HEK293 (cell line): ENCODE measurements around the gene MGAT4D.

ENCODE experiments used
- BCL11A ChIP-seq: fragments of 450-650 bp; formaldehyde crosslinking; IDR thresholded peaks from 2 replicates; pipeline ENCODE4 v1.5.1; 2016; ENCODE audit warnings: low read depth, missing biosample characterization, missing genetic modification characterization
- GLI2 ChIP-seq: fragments of 450-650 bp; formaldehyde crosslinking; IDR thresholded peaks from 2 replicates; pipeline ENCODE4; 2017; ENCODE audit warnings: missing biosample characterization, missing genetic modification characterization, low read depth, borderline replicate concordance
- GLI4 ChIP-seq: fragments of 450-650 bp; formaldehyde crosslinking; IDR thresholded peaks from 2 replicates; pipeline ENCODE4 v1.5.1; 2016; ENCODE audit warnings: missing biosample characterization, missing genetic modification characterization
- GLIS2 ChIP-seq: fragments of 450-650 bp; formaldehyde crosslinking; IDR thresholded peaks from 2 replicates; pipeline ENCODE4 v1.5.1; 2016; ENCODE audit warnings: missing biosample characterization, missing genetic modification characterization
- HOXA7 ChIP-seq: sonication (generic); formaldehyde crosslinking; IDR thresholded peaks from 2 replicates; pipeline ENCODE4 v1.8.1; 2022; ENCODE audit warnings: missing genetic modification reagents, borderline replicate concordance
- HOXD13 ChIP-seq: sonication (generic); formaldehyde crosslinking; IDR thresholded peaks from 2 replicates; pipeline ENCODE4 v1.8.0; 2022; ENCODE audit warnings: missing genetic modification reagents, borderline replicate concordance
- OSR2 ChIP-seq: fragments of 450-650 bp; formaldehyde crosslinking; IDR thresholded peaks from 2 replicates; pipeline ENCODE4 v1.5.1; 2016; ENCODE audit warnings: missing biosample characterization, missing genetic modification characterization
- PBX3 ChIP-seq: sonication (generic); formaldehyde crosslinking; IDR thresholded peaks from 2 replicates; pipeline ENCODE4 v1.8.1; 2022; ENCODE audit warnings: mild to moderate bottlenecking, moderate library complexity, missing genetic modification reagents
- RBAK ChIP-seq: fragments of 450-650 bp; formaldehyde crosslinking; IDR thresholded peaks from 2 replicates; pipeline ENCODE4 v1.5.1; 2016; ENCODE audit warnings: missing biosample characterization, missing genetic modification characterization
- SCRT1 ChIP-seq: fragments of 450-650 bp; formaldehyde crosslinking; IDR thresholded peaks from 2 replicates; pipeline ENCODE4 v1.5.1; 2016; ENCODE audit warnings: missing biosample characterization, missing genetic modification characterization, borderline replicate concordance
- ZEB2 ChIP-seq: fragments of 450-650 bp; formaldehyde crosslinking; IDR thresholded peaks from 2 replicates; pipeline ENCODE4 v1.5.1; 2016; ENCODE audit warnings: missing biosample characterization, missing genetic modification characterization
- ZFP3 ChIP-seq: fragments of 450-650 bp; formaldehyde crosslinking; IDR thresholded peaks from 2 replicates; pipeline ENCODE4 v1.5.1; 2016; ENCODE audit warnings: low read depth, missing biosample characterization, missing genetic modification characterization
- ZIC2 ChIP-seq: fragments of 450-650 bp; formaldehyde crosslinking; IDR thresholded peaks from 2 replicates; pipeline ENCODE4 v1.5.1; 2016; ENCODE audit warnings: missing biosample characterization, missing genetic modification characterization
- ZNF10 ChIP-seq: fragments of 450-650 bp; formaldehyde crosslinking; IDR thresholded peaks from 2 replicates; pipeline ENCODE4 v1.5.1; 2017; ENCODE audit warnings: missing biosample characterization, missing genetic modification characterization
- ZNF112 ChIP-seq: fragments of 450-650 bp; formaldehyde crosslinking; IDR thresholded peaks from 2 replicates; pipeline ENCODE4 v1.5.0; 2017; ENCODE audit warnings: missing biosample characterization, missing genetic modification characterization
- ZNF184 ChIP-seq: fragments of 450-650 bp; IDR thresholded peaks from 2 replicates; pipeline ENCODE4 v1.5.1; 2018; ENCODE audit warnings: missing biosample characterization, mild to moderate bottlenecking, missing genetic modification characterization
- ZNF19 ChIP-seq: fragments of 450-650 bp; formaldehyde crosslinking; IDR thresholded peaks from 2 replicates; pipeline ENCODE4; 2016; ENCODE audit warnings: missing biosample characterization, missing genetic modification characterization, low read depth
- ZNF324 ChIP-seq: fragments of 450-650 bp; formaldehyde crosslinking; IDR thresholded peaks from 2 replicates; pipeline ENCODE4 v1.5.1; 2016; ENCODE audit warnings: missing biosample characterization, missing genetic modification characterization
- ZNF366 ChIP-seq: fragments of 450-650 bp; formaldehyde crosslinking; conservative IDR thresholded peaks from 2 replicates; pipeline ENCODE4 v1.5.1; 2016; ENCODE audit warnings: missing biosample characterization, missing genetic modification characterization
- ZNF391 ChIP-seq: fragments of 450-650 bp; formaldehyde crosslinking; IDR thresholded peaks from 2 replicates; pipeline ENCODE4 v1.5.1; 2016; ENCODE audit warnings: low read depth, missing biosample characterization, missing genetic modification characterization, borderline replicate concordance
- ZNF404 ChIP-seq: fragments of 450-650 bp; formaldehyde crosslinking; IDR thresholded peaks from 2 replicates; pipeline ENCODE4 v1.5.1; 2017; ENCODE audit warnings: missing biosample characterization, missing genetic modification characterization
- ZNF433 ChIP-seq: fragments of 450-650 bp; formaldehyde crosslinking; IDR thresholded peaks from 2 replicates; pipeline ENCODE4 v1.5.1; 2016; ENCODE audit warnings: missing biosample characterization, missing genetic modification characterization, low read depth
- ZNF521 ChIP-seq: fragments of 450-650 bp; formaldehyde crosslinking; IDR thresholded peaks from 2 replicates; pipeline ENCODE4 v1.5.1; 2017; ENCODE audit warnings: missing biosample characterization, mild to moderate bottlenecking, missing genetic modification characterization
- ZNF558 ChIP-seq: fragments of 450-650 bp; formaldehyde crosslinking; IDR thresholded peaks from 2 replicates; pipeline ENCODE4 v1.5.1; 2016; ENCODE audit warnings: missing biosample characterization, missing genetic modification characterization
- ZNF600 ChIP-seq: fragments of 450-650 bp; formaldehyde crosslinking; IDR thresholded peaks from 2 replicates; pipeline ENCODE4 v1.5.1; 2016; ENCODE audit warnings: missing biosample characterization, missing genetic modification characterization
- ZNF621 ChIP-seq: fragments of 450-650 bp; formaldehyde crosslinking; IDR thresholded peaks from 2 replicates; pipeline ENCODE4 v1.5.1; 2017; ENCODE audit warnings: missing biosample characterization, missing genetic modification characterization
- ZNF629 ChIP-seq: fragments of 450-650 bp; formaldehyde crosslinking; IDR thresholded peaks from 2 replicates; pipeline ENCODE4 v1.5.1; 2017; ENCODE audit warnings: missing biosample characterization, missing genetic modification characterization
- ZNF645 ChIP-seq: fragments of 450-650 bp; formaldehyde crosslinking; IDR thresholded peaks from 2 replicates; pipeline ENCODE4; 2016; ENCODE audit warnings: missing biosample characterization, missing genetic modification characterization
- ZNF747 ChIP-seq: fragments of 450-650 bp; formaldehyde crosslinking; IDR thresholded peaks from 2 replicates; pipeline ENCODE4 v1.5.1; 2016; ENCODE audit warnings: missing biosample characterization, missing genetic modification characterization
- ZNF791 ChIP-seq: fragments of 450-650 bp; formaldehyde crosslinking; IDR thresholded peaks from 2 replicates; pipeline ENCODE4 v1.5.1; 2016; ENCODE audit warnings: missing biosample characterization, missing genetic modification characterization
- ZNF843 ChIP-seq: fragments of 450-650 bp; formaldehyde crosslinking; IDR thresholded peaks from 2 replicates; pipeline ENCODE4 v1.5.1; 2016; ENCODE audit warnings: missing biosample characterization, missing genetic modification characterization
- ZSCAN16 ChIP-seq: fragments of 450-650 bp; formaldehyde crosslinking; IDR thresholded peaks from 2 replicates; pipeline ENCODE4 v1.5.1; 2016; ENCODE audit warnings: missing biosample characterization, missing genetic modification characterization
- ZSCAN18 ChIP-seq: fragments of 450-650 bp; formaldehyde crosslinking; IDR thresholded peaks from 2 replicates; pipeline ENCODE4 v1.5.1; 2016; ENCODE audit warnings: missing biosample characterization, missing genetic modification characterization
- ZSCAN30 ChIP-seq: fragments of 450-650 bp; IDR thresholded peaks from 2 replicates; pipeline ENCODE4 v1.5.1; 2018; ENCODE audit warnings: missing biosample characterization, mild to moderate bottlenecking, missing genetic modification characterization, moderate library complexity
- TF ChIP-seq, protein P1 (sequence below): fragments of 450-650 bp; formaldehyde crosslinking; IDR thresholded peaks from 2 replicates; pipeline ENCODE4 v1.5.1; 2016; ENCODE audit warnings: missing biosample characterization, missing genetic modification characterization
- TF ChIP-seq, protein P2 (sequence below): fragments of 450-650 bp; formaldehyde crosslinking; IDR thresholded peaks from 2 replicates; pipeline ENCODE4 v1.5.1; 2016; ENCODE audit warnings: missing biosample characterization, missing genetic modification characterization

Gene MGAT4D

GRCh38 chr4:140426610-140427105 is 71.4 kb downstream of the MGAT4D start (continued):
- TF ChIP-seq, protein P1, sequence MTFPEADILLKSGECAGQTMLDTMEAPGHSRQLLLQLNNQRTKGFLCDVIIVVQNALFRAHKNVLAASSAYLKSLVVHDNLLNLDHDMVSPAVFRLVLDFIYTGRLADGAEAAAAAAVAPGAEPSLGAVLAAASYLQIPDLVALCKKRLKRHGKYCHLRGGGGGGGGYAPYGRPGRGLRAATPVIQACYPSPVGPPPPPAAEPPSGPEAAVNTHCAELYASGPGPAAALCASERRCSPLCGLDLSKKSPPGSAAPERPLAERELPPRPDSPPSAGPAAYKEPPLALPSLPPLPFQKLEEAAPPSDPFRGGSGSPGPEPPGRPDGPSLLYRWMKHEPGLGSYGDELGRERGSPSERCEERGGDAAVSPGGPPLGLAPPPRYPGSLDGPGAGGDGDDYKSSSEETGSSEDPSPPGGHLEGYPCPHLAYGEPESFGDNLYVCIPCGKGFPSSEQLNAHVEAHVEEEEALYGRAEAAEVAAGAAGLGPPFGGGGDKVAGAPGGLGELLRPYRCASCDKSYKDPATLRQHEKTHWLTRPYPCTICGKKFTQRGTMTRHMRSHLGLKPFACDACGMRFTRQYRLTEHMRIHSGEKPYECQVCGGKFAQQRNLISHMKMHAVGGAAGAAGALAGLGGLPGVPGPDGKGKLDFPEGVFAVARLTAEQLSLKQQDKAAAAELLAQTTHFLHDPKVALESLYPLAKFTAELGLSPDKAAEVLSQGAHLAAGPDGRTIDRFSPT (tag by site-specific recombination): no peak
- no peak for TF ChIP-seq PBX3 (CRISPR knock-in tag)
- no peak for TF ChIP-seq ZNF112 (tag by site-specific recombination)
- no peak for TF ChIP-seq ZNF621 (tag by site-specific recombination)
- TF ChIP-seq ZNF366: 0 out of 2 replicates have a peak, but pooled peaks have one; percentile 18
- no peak for TF ChIP-seq ZNF843 (tag by site-specific recombination)
- no peak for TF ChIP-seq ZNF521 (tag by site-specific recombination)
- TF ChIP-seq GLIS2 (tag by site-specific recombination): no peak
- TF ChIP-seq, protein P2, sequence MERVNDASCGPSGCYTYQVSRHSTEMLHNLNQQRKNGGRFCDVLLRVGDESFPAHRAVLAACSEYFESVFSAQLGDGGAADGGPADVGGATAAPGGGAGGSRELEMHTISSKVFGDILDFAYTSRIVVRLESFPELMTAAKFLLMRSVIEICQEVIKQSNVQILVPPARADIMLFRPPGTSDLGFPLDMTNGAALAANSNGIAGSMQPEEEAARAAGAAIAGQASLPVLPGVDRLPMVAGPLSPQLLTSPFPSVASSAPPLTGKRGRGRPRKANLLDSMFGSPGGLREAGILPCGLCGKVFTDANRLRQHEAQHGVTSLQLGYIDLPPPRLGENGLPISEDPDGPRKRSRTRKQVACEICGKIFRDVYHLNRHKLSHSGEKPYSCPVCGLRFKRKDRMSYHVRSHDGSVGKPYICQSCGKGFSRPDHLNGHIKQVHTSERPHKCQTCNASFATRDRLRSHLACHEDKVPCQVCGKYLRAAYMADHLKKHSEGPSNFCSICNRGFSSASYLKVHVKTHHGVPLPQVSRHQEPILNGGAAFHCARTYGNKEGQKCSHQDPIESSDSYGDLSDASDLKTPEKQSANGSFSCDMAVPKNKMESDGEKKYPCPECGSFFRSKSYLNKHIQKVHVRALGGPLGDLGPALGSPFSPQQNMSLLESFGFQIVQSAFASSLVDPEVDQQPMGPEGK (tag by site-specific recombination): 0 out of 2 replicates have a peak, but pooled peaks have one; percentile 31
- no peak for TF ChIP-seq ZNF184 (tag by site-specific recombination)
- TF ChIP-seq OSR2 (tag by site-specific recombination): no peak
- TF ChIP-seq SCRT1 (tag by site-specific recombination): no peak
- TF ChIP-seq ZNF19: no peak
- TF ChIP-seq ZSCAN18: no peak
- TF ChIP-seq ZNF629 (tag by site-specific recombination): 0 out of 2 replicates have a peak, but pooled peaks have one; percentile 7
- no peak for TF ChIP-seq BCL11A (tag by site-specific recombination)
- no peak for TF ChIP-seq ZIC2 (tag by site-specific recombination)
- no peak for TF ChIP-seq ZNF791 (tag by site-specific recombination)
- TF ChIP-seq ZNF10 (tag by site-specific recombination): no peak
- TF ChIP-seq ZNF324 (tag by site-specific recombination): no peak
- TF ChIP-seq ZSCAN16 (tag by site-specific recombination): no peak
- TF ChIP-seq ZNF645 (tag by site-specific recombination): no peak
- no peak for TF ChIP-seq ZNF404 (tag by site-specific recombination)
- TF ChIP-seq HOXD13: no peak
- TF ChIP-seq ZNF391 (tag by site-specific recombination): no peak
- TF ChIP-seq RBAK: no peak
- TF ChIP-seq ZFP3 (tag by site-specific recombination): no peak
- no peak for TF ChIP-seq ZEB2 (tag by site-specific recombination)
- no peak for TF ChIP-seq GLI4 (tag by site-specific recombination)
- no peak for TF ChIP-seq ZNF600 (tag by site-specific recombination)
- no peak for TF ChIP-seq ZNF558 (tag by site-specific recombination)
- TF ChIP-seq GLI2 (tag by site-specific recombination): no peak
- TF ChIP-seq ZNF433: no peak
- no peak for TF ChIP-seq ZNF747
- no peak for TF ChIP-seq HOXA7 (CRISPR knock-in tag)
- no peak for TF ChIP-seq ZSCAN30 (tag by site-specific recombination)
